Activated gamma-delta T cell treated with Interleukin-2 at 50 U/mL for 16 hours (primary cell): ENCODE results near the gene TMEM42.

ENCODE experiments used
- DNase-seq: peaks from one replicate; pipeline ENCODE4 v3.0.0-alpha.2; 2020

Gene TMEM42

GRCh38 chr3:44875596-44875995, 13.9 kb downstream of the TMEM42 start:
- no peak for DNase-seq

- DNase-seq: no peak
These were observed 15.6 kb downstream of the TMEM42 start for GRCh38 chr3:44877333-44877732.

GRCh38 chr3:44880284-44880683, 18.6 kb downstream of the TMEM42 start:
- no peak for DNase-seq

- DNase-seq: no peak
These were observed 21.7 kb downstream of the TMEM42 start for GRCh38 chr3:44883213-44883955.

- DNase-seq: no peak
These were observed 22.3 kb downstream of the TMEM42 start for GRCh38 chr3:44883999-44884431.

GRCh38 chr3:44885618-44886017, 23.9 kb downstream of the TMEM42 start:
- no peak for DNase-seq

- no peak for DNase-seq
These were observed 24.8 kb downstream of the TMEM42 start for GRCh38 chr3:44886561-44886960.

GRCh38 chr3:44887101-44887500, 25.4 kb downstream of the TMEM42 start:
- no peak for DNase-seq

GRCh38 chr3:44890258-44890657, 28.5 kb downstream of the TMEM42 start:
- no peak for DNase-seq

GRCh38 chr3:44890852-44891251, 29.1 kb downstream of the TMEM42 start:
- no peak for DNase-seq

GRCh38 chr3:44892689-44893088, 31.0 kb downstream of the TMEM42 start:
- DNase-seq: no peak

- DNase-seq: no peak
These were observed 31.4 kb downstream of the TMEM42 start for GRCh38 chr3:44893097-44893496.

- no peak for DNase-seq
These were observed 32.8 kb downstream of the TMEM42 start for GRCh38 chr3:44894485-44894884.

- DNase-seq: no peak
These were observed 34.7 kb downstream of the TMEM42 start for GRCh38 chr3:44896440-44896839.

GRCh38 chr3:44899683-44900367, 38.1 kb downstream of the TMEM42 start:
- no peak for DNase-seq

GRCh38 chr3:44902628-44903027, 40.9 kb downstream of the TMEM42 start:
- DNase-seq: no peak

- DNase-seq: no peak
These were observed 41.6 kb downstream of the TMEM42 start for GRCh38 chr3:44903314-44903713.

GRCh38 chr3:44903751-44904150, 42.0 kb downstream of the TMEM42 start:
- DNase-seq: no peak

- DNase-seq: no peak
These were observed 43.9 kb downstream of the TMEM42 start for GRCh38 chr3:44905446-44906157.

GRCh38 chr3:44906997-44907396, 45.3 kb downstream of the TMEM42 start:
- DNase-seq: no peak

- DNase-seq: no peak
These were observed 45.9 kb downstream of the TMEM42 start for GRCh38 chr3:44907612-44908011.

GRCh38 chr3:44909063-44909462, 47.4 kb downstream of the TMEM42 start:
- no peak for DNase-seq

- DNase-seq: no peak
These were observed 49.0 kb downstream of the TMEM42 start for GRCh38 chr3:44910693-44911092.
